ENCODE measurements around the gene CAB39.

- TF ChIP-seq CTCF (IDR thresholded peaks at IDR 0.05) (no peak), POLR2A (IDR thresholded peaks at IDR 0.05) (no peak)
Observed at GRCh38 chr2:230674966-230675672, 37.5 kb upstream of the CAB39 start.
